GM18951 (cell line): ENCODE data around the gene WDR81.
"Not testable (repeated sequence)": the region's sequence is repeated elsewhere in the genome, so short reads cannot be mapped to it uniquely, and the experiment has no call there.

Source experiments
- POLR2A ChIP-seq: IDR thresholded peaks from 4 replicates; pipeline ENCODE4 v1.6.1; 2011; ENCODE audit warnings: mild to moderate bottlenecking; ENCODE audit not compliant: insufficient read length, insufficient read depth; ENCODE audit errors: extremely low read depth
- in situ Hi-C: fragments of 300-500 bp; cut with MboI; formaldehyde crosslinking; loops from one replicate; pipeline ENCODE4 v1.12.0; 2022; ENCODE audit warnings: low sequenced_read_pairs, mixed read lengths, inconsistent platforms; ENCODE audit not compliant: unreplicated experiment

The WDR81 gene

DNA sequence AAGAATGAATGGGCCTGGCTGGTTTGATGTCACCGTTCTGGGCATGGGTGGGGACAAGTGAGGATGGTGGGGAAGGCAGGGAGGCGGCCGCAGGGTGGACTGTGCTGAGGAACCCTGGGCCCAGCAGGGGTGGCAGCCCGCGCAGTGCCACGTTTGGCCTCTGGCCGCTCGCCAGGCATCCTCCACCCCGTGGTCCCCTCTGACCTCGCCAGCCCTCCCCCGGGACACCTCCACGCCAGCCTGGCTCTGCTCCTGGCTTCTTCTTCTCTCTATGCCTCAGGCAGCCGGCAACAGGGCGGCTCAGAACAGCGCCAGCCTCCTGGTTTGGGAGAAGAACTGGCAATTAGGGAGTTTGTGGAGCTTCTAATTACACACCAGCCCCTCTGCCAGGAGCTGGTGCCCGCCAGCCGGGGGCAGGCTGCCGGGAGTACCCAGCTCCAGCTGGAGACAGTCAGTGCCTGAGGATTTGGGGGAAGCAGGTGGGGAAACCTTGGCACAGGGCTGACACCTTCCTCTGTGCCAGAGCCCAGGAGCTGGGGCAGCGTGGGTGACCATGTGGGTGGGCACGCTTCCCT lies 30.8 kb downstream of the WDR81 start:
- no peak for TF ChIP-seq POLR2A
- in situ Hi-C loops: no loop called here

DNA sequence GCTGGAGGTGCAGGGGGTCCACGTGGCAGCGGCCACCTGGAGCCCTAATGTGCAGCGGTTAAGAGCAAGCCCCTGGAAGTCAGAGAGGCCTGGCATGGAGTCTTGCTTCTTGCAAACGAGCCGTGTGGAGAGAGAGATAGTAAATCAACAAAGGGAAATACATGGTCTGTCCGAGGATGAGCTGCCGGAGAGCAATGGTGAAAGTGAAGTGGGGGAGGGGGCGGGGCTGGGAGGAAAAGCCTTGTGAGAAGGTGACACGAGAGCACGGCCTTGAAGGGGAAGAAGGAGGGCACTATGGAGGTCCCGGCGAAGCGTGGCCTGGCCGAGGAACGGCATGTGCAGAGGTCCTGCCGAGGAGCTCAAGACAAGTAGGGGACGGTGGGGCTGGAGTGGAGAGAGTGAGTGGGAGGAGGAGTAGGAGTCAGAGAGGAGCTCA lies 31.3 kb downstream of the WDR81 start:
- TF ChIP-seq POLR2A: no peak
- in situ Hi-C loops: no loop called here

DNA sequence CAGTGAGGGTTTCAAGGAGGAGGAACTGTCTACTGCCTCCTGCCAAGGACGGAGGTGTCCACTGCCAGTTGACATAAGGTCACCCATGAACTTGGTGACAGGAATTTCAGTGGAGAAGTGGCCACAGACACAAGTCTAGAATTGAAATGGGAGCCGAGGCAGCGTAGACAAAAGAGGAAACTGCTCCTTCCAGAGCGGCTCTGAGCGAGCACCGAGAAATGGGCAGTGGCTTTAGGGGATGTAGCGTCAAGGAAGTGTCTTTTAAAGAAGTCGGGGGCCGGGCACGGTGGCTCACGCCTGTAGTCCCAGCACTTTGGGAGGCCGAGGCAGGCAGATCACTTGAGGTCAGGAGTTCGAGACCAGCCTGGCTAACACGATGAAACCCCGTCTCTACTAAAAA lies 34.3 kb downstream of the WDR81 start:
- TF ChIP-seq POLR2A: no peak

DNA sequence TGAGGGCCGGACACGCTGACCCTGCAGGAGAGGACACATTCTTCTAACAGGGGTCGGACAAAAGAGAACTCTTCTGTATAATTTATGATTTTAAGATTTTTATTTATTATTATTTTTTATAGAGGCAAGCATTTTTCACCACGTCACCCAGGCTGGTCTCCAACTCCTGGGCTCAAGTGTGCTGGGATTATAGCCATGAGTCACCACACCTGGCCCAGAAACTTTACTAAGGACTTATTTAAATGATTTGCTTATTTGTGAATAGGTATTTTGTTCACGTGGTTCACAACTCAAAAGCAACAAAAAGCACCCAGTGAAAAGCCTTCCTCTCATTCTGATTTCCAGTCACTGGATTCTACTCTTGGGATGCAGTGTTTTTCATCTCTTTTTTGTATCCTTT lies 35.0 kb downstream of the WDR81 start:
- in situ Hi-C loops: no loop called here
- TF ChIP-seq POLR2A: no peak

More for the DNA sequence above, 34.3 kb downstream of the WDR81 start:
- in situ Hi-C loops: no loop called here

DNA sequence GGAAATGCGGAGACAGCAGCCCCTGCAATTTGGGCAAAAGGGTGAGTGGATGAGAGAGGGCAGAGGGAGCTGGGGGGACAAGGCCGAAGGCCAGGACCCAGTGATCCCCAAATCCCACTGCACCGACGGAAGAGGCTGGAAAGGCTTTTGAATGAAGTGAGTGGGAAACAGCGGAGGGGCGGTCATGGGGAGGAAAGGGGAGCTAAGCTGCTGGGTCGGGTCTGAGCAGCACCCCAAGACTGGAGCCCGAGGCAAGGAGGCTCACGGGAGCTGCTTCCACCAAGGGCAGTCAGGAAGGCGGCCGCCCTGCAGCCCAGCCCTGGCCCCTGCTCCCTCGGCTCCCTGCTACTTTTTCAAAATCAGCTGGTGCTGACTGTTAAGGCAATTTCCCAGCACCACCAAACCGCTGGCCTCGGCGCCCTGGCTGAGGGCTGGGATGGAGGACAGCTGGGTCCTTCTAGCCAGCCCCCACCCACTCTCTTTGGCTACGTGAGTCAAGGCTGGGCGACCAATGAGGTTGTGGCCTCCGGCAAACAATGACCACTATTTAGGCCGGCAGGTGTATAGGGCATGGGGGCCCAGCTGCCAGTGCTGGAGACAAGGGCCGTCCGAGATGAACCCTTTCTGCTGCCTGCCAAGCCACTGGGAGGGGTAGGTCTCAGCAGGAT lies 37.9 kb downstream of the WDR81 start:
- TF ChIP-seq POLR2A: no peak
- in situ Hi-C loops: no loop called here

DNA sequence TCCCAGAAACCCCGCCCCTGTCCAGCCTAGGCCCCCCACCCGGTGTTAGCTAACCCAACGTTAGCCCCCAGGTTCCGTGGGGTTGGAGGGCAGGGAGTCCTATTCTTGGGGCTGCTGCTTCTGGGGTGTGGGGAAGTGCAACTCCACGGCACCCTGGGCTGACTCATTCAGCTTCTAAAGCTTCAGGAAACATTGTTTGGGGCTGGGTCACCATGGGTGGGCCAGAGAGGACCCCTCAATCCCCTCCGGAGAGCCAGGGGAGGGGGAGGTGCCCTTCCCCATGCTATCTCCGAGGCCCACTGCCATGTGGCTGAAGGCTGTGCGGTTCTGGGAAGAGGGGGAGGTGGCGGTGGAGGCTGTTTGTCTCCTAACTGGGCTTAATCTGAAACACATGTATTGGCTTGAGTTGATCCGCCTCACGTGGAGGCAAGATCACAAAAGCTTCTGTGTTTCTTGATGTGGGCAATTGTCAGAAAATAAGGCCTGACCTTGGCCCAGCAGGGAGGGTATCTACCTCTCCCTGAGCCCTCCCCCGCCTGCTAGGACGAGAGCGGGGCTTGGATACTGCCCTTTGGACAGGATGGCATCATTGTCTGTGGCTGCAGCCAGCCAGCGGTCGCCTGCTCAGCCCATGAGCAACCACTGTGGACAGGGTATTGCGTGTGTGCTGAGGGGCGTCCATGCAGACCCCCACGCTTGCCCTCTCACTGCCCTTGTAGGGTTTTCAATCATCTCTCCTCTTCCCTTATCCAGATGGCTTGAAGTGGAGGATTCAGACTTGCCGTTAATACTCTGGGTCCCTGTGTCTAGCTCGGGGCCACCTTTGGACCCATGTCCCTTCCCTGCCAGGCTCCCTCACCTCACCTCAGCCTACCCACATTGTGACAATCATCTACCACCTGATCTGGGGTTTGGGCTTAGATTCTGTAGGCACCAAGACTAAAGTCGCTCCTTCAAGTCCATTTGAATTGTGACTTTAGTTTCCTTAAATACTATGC lies 38.7 kb downstream of the WDR81 start:
- in situ Hi-C loops: no loop called here
- TF ChIP-seq POLR2A: no peak

DNA sequence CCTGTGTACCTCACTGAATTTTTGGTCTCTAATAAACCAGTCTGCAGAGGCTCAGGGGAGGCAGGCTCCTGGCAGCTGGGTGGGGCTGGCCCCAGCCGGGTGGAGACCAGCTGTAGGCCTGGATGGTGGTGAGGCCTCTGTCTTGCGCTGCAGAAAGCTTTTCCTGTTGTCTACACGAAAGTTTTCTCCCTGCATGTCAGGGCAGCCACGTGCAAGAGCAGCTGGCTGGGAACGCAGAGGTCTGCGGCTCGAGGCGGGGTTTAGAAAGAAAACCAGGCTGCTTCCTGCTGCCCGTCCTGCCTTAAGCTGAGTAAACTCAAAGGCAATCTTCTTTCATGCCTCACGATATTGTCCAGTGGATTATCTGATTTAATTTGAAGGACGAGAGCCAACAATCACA lies 39.8 kb downstream of the WDR81 start:
- TF ChIP-seq POLR2A: no peak
- in situ Hi-C loops: no loop called here

DNA sequence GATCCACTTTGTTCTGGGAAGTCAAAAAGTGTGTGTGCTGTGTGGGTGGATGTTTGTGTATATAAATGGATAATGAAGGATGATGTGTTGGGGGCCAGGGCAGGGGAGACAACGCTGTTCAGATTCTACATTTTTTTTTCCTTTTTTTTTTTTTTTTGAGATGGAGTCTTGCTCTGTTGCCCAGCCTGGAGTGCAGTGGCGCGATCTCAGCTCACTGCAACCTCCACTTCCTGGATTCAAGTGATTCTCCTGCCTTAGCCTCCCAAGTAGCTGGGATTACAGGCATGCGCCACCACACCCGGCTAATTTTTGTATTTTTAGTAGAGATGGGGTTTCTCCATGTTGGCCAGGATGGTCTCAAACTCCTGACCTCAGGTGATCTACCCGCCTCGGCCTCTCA lies 40.2 kb downstream of the WDR81 start:
- in situ Hi-C loops: not testable (repeated sequence)

DNA sequence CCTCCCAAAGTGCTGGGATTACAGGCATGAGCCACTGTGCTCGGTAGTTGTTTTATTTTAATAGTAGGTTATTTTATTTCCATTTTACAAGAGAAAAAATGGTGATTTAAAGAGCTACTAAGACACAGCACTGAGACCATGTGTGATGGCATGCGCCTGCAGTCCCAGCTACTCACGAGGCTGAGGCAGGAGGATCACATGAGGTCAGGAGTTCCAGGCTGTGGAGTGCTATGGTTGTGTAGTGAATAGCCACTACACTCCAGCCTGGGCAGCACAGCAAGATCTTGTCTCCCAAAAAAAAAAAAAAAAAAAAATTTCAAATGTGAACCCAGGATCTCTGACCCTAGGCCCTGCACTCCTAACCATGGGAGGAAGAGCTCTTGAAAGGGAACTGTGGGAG lies 41.1 kb downstream of the WDR81 start:
- in situ Hi-C loops: no loop called here

DNA sequence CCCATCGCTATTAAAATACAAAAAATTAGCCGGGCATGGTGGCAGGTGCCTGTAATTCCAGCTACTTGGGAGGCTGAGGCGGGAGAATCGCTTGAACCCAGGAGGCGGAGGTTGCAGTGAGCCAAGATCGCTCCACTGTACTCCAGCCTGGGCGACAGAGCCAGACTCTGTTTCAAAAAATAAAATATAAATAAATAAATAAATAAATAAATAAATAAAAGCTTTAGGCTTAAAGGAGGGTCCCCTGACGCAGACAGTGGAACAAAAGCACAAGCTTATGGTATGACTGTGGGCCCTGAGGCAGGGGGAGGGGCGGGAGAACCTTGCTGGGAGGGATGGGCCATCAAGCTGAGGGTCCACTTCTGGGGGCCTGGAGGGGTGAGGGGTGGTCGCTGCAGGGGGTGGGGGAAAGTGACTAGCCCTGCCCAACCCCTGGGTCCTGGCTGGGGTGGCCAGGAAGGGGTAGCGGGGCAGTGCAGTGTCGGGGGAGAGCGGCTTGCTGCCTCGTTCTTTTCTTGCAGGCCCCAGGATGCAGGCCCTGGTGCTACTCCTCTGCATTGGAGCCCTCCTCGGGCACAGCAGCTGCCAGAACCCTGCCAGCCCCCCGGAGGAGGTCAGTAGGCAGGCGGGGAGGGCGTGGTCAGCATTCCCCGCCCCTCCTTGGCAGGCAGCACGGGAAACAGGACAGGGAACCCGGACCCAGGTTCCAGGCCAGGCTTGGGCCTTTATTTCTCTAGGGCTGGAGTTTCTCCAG lies 42.1 kb downstream of the WDR81 start:
- in situ Hi-C loops: no loop called here

More for the DNA sequence above, 41.1 kb downstream of the WDR81 start:
- no peak for TF ChIP-seq POLR2A

DNA sequence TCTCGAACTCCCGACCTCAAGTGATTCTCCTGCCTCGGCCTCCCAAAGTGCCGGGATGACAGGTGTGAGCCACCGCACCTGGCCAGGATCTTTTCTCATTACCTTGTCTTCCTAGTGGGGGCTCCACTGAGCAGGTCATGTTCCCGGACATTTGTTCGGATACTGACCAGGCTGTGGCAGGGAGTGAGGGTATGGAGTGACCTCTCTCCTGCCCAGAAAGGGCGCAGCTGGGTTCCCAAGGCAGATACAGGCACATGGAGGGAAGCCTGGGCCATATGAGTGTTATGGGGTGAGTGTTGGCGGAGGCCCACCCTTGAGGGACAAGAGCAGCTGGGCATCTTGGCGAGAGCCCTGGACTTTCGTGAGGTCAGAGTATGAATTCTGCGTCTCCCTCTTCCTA lies 42.9 kb downstream of the WDR81 start:
- in situ Hi-C loops: no loop called here
- no peak for TF ChIP-seq POLR2A

More for the DNA sequence above, 42.1 kb downstream of the WDR81 start:
- TF ChIP-seq POLR2A: no peak

DNA sequence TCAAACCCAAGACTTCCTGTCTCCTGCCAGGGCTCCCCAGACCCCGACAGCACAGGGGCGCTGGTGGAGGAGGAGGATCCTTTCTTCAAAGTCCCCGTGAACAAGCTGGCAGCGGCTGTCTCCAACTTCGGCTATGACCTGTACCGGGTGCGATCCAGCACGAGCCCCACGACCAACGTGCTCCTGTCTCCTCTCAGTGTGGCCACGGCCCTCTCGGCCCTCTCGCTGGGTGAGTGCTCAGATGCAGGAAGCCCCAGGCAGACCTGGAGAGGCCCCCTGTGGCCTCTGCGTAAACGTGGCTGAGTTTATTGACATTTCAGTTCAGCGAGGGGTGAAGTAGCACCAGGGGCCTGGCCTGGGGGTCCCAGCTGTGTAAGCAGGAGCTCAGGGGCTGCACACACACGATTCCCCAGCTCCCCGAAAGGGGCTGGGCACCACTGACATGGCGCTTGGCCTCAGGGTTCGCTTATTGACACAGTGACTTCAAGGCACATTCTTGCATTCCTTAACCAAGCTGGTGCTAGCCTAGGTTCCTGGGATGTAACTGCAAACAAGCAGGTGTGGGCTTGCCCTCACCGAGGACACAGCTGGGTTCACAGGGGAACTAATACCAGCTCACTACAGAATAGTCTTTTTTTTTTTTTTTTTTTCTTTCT lies 45.4 kb downstream of the WDR81 start:
- no peak for TF ChIP-seq POLR2A
- in situ Hi-C loops: no loop called here

DNA sequence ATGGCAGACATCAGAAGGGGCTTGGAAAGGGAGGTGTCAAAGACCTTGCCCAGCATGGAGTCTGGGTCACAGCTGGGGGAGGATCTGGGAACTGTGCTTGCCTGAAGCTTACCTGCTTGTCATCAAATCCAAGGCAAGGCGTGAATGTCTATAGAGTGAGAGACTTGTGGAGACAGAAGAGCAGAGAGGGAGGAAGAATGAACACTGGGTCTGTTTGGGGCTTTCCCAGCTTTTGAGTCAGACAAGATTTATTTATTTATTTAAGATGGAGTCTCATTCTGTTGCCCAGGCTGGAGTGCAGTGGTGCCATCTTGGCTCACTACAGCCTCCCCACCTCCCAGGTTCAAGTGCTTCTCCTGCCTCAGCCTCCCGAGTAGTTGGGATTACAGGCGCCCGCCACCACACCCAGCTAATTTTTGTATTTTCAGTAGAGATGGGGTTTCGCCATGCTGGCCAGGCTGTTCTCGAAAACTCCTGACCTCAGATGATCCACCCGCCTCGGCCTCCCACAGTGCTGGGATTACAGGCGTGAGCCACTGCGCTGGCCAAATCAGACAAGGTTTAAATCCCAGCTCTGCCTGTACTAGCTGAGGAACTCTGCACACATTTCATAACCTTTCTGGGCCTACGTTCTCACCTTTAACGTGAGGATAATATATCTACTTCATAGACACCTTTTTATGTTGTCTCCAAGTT lies 48.6 kb downstream of the WDR81 start:
- in situ Hi-C loops: not testable (repeated sequence)
